ENCODE results near the gene CIDEB. TPM values are rescaled to one million over a fixed set of nuclear protein-coding genes. Genes with fewer than 3 reads are reported as not detected.

The CIDEB gene
- total RNA-seq, 1 donor from 2014 or later = not detected

GRCh38 chr14:24282736-24283135 is 25.0 kb downstream of the CIDEB start:
- TF ChIP-seq, protein P1, sequence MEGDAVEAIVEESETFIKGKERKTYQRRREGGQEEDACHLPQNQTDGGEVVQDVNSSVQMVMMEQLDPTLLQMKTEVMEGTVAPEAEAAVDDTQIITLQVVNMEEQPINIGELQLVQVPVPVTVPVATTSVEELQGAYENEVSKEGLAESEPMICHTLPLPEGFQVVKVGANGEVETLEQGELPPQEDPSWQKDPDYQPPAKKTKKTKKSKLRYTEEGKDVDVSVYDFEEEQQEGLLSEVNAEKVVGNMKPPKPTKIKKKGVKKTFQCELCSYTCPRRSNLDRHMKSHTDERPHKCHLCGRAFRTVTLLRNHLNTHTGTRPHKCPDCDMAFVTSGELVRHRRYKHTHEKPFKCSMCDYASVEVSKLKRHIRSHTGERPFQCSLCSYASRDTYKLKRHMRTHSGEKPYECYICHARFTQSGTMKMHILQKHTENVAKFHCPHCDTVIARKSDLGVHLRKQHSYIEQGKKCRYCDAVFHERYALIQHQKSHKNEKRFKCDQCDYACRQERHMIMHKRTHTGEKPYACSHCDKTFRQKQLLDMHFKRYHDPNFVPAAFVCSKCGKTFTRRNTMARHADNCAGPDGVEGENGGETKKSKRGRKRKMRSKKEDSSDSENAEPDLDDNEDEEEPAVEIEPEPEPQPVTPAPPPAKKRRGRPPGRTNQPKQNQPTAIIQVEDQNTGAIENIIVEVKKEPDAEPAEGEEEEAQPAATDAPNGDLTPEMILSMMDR (IDR thresholded peaks at IDR 0.05) = no peak
- Mint-ChIP-seq H3K4me1 (ENCODE audit: unreplicated experiment) (peaks cover 5% of the 10 kb centered on the region), H3K27me3 (ENCODE audit: unreplicated experiment) (no peaks in the 10 kb centered on the region), H3K4me3 (ENCODE audit: unreplicated experiment) (no peak overlapping the region), H3K27ac (ENCODE audit: unreplicated experiment) (no peak overlapping the region), H3K36me3 (ENCODE audit: unreplicated experiment) (no peaks in the 10 kb centered on the region), H3K9me3 (ENCODE audit: unreplicated experiment) (no peaks in the 10 kb centered on the region)
- DNase-seq (ENCODE audit: extremely low spot score, unreplicated experiment) = no peak

DNA sequence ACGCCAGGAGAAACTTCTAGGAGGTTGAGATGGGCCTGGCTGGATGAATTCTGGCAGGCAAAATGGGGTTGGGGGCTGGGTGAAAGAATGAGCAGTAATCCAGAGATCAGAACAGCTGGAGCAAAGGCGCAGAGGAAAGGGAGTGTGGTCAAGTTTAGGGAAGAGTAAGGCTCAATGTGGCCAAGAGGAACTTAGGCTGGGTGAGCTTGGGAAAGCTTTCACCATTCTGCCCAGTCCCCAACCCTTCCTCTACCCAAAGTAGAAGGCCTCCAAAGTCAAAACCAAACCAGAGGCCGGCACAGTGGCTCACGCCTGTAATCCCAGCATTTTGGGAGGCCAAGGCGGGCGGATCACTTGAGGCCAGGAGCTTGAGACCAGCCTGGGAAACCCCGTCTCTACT is 26.1 kb downstream of the CIDEB start:
- DNase-seq (ENCODE audit: extremely low spot score, unreplicated experiment) = no peak
- Mint-ChIP-seq H3K4me3 (ENCODE audit: unreplicated experiment) (no peak overlapping the region), H3K27me3 (ENCODE audit: unreplicated experiment) (no peaks in the 10 kb centered on the region), H3K36me3 (ENCODE audit: unreplicated experiment) (no peaks in the 10 kb centered on the region), H3K27ac (ENCODE audit: unreplicated experiment) (no peak overlapping the region), H3K4me1 (ENCODE audit: unreplicated experiment) (peaks cover 5% of the 10 kb centered on the region), H3K9me3 (ENCODE audit: unreplicated experiment) (no peaks in the 10 kb centered on the region)
- TF ChIP-seq, protein P1 (IDR thresholded peaks at IDR 0.05) = no peak

- Mint-ChIP-seq H3K27me3 (ENCODE audit: unreplicated experiment) (no peaks in the 10 kb centered on the region), H3K9me3 (ENCODE audit: unreplicated experiment) (no peaks in the 10 kb centered on the region), H3K27ac (ENCODE audit: unreplicated experiment) (no peak overlapping the region), H3K4me3 (ENCODE audit: unreplicated experiment) (no peak overlapping the region), H3K4me1 (ENCODE audit: unreplicated experiment) (peaks cover 5% of the 10 kb centered on the region), H3K36me3 (ENCODE audit: unreplicated experiment) (no peaks in the 10 kb centered on the region)
- TF ChIP-seq, protein P1 (IDR thresholded peaks at IDR 0.05) = no peak
- DNase-seq (ENCODE audit: extremely low spot score, unreplicated experiment) = no peak
These were observed 26.8 kb downstream of the CIDEB start for GRCh38 chr14:24280797-24281460.

- Mint-ChIP-seq H3K4me1 (ENCODE audit: unreplicated experiment) (peaks cover 5% of the 10 kb centered on the region), H3K4me3 (ENCODE audit: unreplicated experiment) (no peak overlapping the region), H3K27ac (ENCODE audit: unreplicated experiment) (no peak overlapping the region), H3K27me3 (ENCODE audit: unreplicated experiment) (no peaks in the 10 kb centered on the region), H3K9me3 (ENCODE audit: unreplicated experiment) (no peaks in the 10 kb centered on the region), H3K36me3 (ENCODE audit: unreplicated experiment) (no peaks in the 10 kb centered on the region)
- TF ChIP-seq, protein P1 (IDR thresholded peaks at IDR 0.05) = no peak
- no peak for DNase-seq (ENCODE audit: extremely low spot score, unreplicated experiment)
These were observed 28.2 kb downstream of the CIDEB start for GRCh38 chr14:24279301-24280186.

- Mint-ChIP-seq H3K27me3 (ENCODE audit: unreplicated experiment) (no peaks in the 10 kb centered on the region), H3K9me3 (ENCODE audit: unreplicated experiment) (no peaks in the 10 kb centered on the region), H3K4me1 (ENCODE audit: unreplicated experiment) (peaks cover 5% of the 10 kb centered on the region), H3K4me3 (ENCODE audit: unreplicated experiment) (no peak overlapping the region), H3K36me3 (ENCODE audit: unreplicated experiment) (no peaks in the 10 kb centered on the region), H3K27ac (ENCODE audit: unreplicated experiment) (no peak overlapping the region)
- TF ChIP-seq, protein P1 (IDR thresholded peaks at IDR 0.05) = no peak
- DNase-seq (ENCODE audit: extremely low spot score, unreplicated experiment) = no peak
These were observed 29.4 kb downstream of the CIDEB start for GRCh38 chr14:24278424-24278823.

Data from osteocyte (in vitro differentiated cells).